GM18868 (cell line): ENCODE data around the gene ERP27.

ENCODE experiments used
- ATAC-seq: cut with Tn5 transposase; IDR thresholded peaks from one replicate; pipeline ENCODE4 v1.9.1; 2021; ENCODE audit warnings: mild to moderate bottlenecking, moderate library complexity; ENCODE audit not compliant: unreplicated experiment

Gene ERP27

DNA sequence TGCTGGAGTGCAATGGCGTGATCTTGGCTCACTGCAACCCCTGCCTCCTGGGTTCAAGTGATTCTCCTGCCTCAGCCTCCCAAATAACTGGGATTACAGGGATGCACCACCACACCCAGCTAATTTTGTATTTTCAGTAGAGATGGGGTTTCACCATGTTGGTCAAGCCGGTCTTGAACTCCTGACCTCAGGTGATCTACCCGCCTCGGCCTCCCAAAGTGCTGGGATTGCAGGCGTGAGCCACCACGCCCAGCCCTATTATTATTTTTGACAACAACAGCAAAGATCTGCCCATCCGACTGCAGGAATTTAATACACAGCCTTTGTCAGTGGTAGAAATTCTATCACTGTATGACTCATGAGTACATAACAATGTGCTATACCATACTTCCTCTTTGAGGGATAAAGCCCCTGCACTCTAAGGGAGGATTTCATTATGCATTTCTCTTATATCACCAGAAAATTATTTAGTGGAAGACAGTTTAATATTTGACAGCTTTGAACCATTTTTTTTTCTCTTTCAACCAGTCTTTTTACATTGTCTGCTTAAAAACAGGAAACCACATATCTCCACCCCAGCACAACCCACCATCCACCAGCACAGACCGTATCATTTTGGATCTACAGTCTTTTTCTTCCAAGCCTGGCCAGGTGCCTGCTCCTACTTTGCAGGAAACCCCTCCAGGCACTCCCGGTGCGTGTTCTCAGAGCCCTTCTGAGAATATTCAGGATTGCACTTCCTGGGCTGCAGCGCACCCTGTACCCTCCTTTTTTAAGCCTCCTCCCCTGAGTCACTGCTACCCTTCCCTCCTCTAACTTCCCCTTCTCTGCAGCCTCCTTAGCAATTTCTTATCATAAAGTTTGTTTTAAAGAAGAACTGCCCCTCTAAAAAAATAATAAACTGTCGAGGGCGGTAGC lies 22.5 kb upstream of the ERP27 start:
- ATAC-seq = peak; percentile 41

DNA sequence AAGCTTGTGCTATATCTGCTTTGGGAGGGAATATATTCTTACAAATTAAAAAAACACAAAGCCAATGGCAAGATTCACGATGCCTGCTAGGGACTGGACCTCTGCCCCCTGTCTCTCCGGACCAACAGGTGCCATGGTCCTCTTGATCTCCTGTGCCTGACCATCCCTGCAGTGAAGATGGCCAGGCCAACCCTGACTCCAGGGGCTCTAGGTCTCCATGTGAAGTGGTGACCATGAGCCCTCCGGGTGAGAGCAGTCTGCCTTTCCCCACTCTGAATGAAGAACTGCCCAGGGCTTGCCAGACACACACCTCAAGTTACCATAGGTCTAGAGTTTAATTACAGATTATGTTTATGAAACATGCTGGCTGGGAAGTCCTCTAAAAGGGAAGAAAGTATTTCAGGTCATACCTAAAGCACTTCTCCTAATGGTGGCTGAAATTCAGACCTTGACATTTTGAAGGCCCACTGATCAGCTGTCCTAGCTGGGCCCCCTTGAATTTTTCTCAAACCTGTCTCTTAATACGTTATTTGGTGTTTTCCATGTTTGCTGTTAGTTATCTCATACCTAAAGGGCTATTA lies 21.7 kb upstream of the ERP27 start:
- ATAC-seq = no peak

DNA sequence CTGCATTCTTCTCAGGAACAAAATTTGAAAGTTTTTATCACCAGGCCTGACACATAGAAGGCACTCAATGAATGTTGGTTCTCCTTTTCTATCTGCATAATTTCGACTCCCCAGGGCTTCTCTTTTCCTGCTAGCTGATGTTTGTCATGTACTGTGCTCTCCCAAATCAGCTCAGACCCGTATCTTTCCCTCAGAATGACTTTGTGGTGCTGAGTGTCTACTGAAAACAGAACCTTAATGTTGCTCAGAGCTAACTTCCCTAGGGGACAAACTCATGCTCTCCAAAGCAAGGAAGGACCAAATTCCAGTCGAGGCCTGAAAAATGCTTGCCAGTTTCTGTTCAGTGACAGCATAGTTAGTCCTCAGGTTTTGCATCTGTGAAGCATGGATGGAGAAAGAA lies 21.1 kb upstream of the ERP27 start:
- no peak for ATAC-seq

DNA sequence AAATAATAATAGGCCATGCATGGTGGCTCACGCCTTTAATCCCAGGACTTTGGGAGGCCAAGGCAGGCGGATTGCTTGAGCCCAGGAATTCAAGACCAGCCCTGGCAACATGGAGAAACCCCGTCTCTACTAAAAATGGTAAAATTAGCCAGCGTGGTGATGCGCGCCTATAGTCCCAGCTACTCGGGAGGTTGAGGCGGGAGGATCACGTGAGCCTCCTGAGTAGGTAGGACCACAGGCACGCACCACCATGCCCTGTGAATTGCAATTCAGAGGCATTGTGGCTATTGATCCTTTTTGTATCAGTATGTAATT lies 20.7 kb upstream of the ERP27 start:
- ATAC-seq = no peak

DNA sequence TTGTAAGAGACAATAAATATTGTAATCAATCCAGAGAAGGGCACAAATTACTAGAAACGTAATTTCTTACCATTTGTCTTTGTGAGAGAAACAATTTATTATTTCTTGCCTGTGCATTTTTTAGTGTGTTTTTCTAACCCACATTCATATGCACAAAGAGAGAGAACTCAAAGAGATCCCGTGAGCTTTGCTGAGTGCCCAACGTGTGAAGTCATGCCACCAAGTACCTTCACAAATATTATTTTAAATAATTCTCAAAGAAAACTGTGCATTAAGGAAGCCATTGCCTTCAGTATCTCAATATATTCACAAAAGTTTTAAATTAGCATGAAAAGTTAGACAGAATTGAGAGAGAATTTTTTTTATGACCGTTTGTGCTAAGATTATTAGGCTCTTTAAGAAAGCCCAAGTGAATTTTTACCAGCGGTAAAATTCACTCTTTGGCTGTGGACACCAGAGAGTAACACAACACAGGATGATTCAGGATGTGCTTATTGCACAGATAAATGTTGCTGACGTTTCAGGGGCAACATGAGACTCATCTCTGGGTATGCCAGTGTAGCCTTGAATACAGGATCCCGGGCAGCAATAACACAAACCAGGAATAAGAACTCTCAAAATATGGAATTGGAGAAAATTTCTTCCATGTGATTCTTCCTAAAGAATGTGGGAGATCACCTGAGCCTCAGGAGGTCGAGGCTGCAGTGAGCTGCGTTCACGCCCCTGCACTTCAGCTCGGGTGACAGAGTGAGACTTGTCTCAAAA lies 20.2 kb upstream of the ERP27 start:
- ATAC-seq = no peak

DNA sequence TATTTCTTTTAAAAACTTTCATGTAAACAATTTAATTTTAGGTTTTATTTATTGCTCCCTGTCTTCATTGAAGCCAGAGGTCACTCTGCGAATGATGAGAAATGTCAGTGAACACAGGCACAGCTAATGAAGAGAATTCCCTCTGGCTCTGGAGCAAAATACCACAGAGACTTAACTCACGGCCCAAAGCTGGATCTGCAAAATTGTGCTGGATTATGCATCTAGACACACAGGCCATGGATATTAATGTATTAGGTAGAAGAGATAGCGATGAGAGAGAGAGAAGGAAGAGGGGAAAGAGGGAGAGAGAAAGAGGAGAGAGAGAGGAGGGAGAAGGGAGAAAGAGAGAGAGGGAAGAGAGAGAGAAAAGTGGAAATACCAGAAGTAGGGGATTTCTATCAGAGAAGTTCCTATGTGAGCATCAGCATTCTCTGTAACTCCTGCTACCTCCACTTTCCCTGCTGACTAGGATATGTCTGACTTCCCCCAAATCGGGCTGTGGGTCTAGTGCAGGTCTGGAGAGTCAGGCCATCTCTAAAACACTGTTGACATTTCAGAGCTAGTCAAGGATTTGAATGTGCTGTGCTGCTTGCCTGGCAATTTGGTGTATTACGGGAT lies 19.3 kb upstream of the ERP27 start:
- no peak for ATAC-seq

DNA sequence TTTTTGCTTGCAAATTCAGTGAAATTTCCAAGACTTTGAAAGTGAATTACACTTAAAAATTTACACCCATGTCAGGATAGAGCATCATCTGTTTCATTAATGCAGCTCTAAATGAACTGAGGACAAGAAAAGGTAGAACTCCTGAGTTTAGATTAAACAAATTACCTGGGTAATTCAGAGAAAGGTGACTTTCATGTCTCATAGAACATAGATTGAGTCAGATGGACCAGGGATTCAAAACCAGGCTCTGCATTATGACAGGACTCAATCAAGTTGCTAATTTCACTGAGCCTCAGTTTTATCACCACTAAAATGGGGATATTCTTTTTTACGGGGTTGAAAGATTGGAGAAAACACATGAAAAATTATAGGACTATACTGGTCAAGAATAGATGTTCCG lies 18.6 kb upstream of the ERP27 start:
- no peak for ATAC-seq

DNA sequence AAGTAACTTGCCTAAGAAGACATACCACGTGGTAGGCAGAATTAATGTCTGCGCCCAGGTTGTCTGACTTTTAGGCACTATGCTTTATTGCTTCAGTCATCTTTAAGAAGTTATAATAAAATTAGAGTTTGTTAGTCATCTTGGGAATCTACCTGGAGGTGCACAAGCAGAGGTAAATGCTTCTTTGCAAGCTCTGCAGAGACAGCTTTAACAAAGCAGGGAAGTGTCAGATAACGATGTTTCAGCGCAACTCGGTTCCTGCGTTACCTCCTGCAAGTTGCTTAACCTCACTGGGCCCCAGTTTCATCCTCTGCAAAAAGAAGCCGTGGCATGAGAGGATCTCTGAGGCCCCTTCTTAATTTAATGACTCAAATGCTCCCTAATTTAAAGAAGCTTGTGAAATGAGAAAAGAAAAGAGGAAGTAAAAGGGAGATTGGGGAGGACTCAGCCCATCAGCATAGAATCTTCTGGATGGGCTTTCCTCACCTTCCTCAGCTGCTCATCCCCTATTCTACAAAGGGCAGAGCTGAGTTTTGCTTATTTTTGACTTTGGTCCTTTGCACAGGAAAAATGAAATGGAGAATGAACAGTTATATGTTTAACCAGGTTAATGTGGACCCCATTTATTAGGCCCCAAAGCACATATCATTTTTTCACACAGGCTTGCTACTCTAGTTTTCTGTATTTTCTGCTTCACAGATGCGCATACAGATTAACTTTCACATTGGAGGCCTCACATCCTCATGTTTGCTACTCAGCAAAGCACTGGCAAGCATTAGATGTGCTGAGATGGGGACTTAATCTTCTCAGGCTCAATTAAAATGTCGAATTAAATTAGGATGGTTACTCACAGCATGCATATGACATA lies 17.9 kb upstream of the ERP27 start:
- ATAC-seq = peak; percentile 44

DNA sequence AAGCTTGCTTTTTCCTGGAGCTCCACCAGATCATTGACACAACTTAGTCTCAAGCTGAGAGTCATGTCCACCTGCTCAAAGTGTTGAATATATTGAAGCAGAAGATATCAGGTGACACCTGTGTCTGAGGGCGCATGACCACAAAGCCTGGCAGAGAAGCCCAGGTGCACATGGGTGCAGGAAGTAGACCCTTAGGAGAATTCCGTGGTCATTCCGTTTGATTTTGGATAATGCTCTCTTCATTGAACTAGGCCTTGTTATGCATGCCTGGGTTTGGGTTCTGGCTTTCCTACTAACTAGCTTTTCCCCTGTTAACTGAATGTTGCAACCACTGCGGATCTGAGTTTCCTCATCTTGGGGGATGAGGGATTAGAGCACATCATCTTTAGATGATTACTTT lies 15.9 kb upstream of the ERP27 start:
- no peak for ATAC-seq

DNA sequence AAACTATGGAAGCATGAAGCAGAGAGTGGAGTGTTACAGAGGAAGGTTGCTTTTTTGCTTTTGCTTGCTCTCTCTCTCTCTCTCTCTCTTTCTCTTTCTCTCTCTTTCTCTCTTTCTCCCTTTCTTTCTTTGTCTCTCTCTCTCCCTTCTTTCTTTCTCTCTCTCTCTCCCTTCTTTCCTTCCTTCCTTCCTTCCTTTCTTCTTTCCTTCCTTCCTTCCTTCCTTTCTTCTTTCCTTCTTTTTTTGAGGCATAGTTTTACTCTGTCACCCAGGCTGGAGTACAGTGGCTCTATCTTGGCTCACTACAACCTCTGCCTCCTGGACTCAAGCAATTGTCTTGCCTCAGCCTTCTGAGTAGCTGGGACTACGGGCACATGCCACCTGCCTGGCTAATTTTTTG lies 15.4 kb upstream of the ERP27 start:
- ATAC-seq = no peak

DNA sequence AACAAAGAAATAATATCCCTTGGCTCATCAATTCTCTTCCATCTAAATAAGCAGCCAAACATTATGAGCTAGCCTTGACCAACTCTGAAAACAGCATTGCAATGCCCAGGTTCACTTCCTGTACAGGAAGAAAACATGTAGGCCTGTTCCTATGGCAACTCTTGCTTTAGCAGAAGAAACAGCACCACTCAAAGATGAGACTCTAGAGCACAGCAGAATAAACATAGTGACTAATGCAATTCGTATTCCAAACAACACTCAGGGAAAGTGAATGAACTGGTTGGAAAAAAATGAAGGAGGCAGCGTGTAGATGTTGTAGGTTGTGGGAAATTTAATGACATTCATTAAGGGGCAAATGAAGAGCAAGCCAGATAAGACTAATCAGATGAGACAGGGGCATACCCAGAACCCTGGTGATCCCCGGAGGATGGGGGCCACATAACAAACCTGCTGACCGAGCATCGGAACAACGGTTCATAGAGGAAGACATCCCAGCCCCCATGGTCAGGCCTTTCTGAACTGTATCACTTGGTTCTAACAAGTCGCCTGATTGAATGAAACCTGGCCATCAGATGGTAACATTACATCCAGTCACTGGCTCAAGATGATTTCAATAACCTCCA lies 14.1 kb upstream of the ERP27 start:
- peak; percentile 59 for ATAC-seq

DNA sequence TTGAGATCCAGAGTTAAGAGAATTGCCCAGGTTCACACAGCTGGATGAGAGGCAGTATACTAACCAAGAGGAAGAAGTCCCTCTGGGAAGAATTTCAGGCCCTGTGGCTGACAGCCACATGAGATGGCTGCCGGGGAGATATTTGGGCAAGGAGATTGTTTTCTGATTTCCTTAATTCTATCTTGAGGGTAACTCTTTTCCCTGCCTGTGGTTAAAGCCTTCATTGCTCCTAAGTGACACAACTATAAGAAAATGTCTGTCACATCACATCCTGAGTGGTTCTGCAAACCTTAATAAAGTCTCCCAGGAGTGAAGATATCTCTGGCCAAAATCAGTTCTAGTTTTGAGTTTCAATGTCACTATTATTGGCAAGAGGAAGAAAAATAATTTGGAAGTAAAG lies 13.5 kb upstream of the ERP27 start:
- no peak for ATAC-seq

DNA sequence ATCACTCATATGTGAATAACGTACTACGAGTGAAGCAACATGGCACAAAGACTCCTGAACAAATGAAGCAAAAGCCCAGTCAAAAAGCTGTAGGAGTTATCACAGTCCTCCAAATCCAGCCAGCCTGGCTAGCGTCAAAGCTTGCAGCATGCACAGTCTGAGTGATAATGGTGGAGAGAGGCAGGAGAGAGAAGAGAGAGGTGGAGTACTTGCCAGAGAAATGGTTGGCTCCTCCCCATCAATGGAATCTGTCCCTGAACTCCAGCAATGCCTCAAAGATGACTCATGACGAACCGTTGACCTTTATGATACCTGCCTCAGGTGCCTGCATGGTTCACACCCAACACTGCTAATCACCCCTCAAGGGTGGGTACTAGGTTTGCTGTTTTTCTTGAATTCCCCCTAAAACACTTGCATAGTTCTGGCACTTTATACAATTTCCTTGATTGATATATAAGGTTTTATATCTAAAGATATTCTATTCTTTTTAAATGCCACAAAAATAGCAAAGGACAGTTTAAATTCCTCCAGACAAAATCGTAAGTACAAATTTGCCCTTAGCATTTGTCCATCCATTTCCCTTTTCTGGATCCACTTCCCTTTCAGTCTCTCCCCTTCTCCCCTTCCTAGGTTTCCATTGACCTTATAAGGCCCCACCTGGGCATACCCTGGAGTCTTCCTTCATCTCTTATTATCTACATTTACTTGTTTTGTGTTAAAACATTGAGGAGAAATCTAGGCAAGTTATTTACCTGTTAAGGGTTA lies 12.8 kb upstream of the ERP27 start:
- no peak for ATAC-seq

DNA sequence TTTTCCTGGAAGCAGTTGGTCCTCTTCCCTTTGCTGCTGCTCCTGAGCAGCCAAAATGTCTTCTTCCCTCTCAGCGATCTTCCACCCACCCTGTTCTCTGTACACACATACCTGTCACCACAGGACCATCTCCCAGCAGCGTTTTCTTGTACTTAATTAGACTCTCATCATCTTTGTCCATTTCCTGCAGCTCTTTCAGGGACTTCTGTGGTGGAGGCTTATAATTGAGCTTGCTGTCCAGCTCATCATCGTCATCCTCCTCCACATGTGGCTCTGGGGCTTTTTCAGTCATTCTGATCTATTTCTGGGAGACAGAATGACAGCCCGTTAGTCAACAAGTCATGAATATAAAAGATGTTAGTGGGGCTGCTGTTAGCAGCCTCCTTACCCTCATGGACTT lies 12.1 kb upstream of the ERP27 start:
- ATAC-seq = no peak

DNA sequence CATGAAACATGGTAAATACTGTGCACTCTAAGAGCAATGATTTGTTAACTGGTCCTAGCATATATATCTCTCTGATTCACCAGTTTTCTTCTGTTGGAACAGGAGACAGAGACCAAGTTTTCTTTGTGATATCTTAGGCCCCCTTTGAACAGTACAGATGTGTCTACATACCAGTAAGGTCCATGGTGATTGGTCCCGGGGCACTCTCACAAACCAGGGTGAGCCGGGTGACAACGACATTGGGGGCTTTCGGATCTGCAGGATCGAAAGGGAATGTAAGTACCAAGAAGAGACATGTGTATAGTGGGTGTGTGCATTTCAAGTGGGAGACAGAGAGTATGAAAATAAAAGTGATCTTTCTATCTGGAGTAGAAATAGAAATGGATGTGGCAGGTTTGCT lies 11.3 kb upstream of the ERP27 start:
- ATAC-seq = no peak

DNA sequence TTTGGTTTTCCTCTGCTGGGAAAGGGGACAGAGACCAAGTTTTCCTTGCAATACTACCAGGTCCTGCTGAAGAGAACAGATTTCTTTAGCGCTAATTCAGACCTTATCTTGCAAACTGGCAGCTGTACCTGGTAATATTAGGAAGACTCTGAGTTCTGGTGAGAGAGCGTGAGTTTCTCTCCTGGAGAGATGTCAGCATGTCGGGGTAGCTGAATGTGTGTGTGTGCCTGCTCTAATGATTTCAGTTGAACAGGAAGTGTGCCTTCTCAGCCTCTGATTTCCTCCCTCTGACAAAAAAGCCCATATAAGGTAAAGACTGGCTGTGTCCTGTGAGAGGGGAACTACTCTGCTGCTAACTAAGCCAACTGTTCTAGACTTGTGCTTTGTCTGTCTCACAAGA lies 10.3 kb upstream of the ERP27 start:
- ATAC-seq = peak; percentile 90

DNA sequence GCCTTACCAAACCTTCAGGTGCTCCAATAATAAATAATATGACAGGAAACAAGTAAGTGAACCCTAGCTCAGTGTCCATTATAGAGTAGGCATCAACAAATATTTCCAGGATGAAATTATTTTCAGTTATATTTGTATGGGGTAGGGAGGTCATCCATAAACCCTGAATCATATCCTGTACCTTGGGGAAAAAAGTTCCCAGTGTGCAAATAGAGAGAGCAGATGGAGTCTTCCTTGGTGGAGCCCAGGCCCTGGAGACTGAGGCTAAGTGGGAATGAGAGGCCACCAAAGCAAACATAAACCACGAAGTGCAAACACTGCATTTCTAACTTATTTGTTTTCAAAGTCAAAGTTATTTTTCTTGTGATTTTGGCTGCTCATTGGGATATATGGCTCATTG lies 8.5 kb upstream of the ERP27 start:
- ATAC-seq = no peak

DNA sequence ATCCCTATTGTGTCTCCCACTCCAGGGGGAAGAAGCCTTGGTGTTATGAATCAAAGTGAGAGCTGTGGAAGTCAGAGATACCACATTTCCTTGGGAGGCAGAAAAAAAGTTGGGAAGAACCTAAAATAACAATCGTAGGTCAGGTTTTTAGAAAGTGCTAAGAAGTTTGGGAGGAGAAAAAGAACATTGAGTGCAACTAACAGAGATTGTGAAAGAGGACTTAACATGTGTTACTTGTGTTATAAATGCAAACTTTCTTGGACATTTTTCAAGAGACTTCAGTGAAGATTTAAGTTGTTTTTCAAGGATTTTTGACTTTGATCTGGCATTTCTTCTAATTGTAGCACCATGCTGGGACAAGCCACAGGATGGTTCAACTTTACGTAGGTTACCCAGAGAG lies 7.8 kb upstream of the ERP27 start:
- ATAC-seq = no peak

DNA sequence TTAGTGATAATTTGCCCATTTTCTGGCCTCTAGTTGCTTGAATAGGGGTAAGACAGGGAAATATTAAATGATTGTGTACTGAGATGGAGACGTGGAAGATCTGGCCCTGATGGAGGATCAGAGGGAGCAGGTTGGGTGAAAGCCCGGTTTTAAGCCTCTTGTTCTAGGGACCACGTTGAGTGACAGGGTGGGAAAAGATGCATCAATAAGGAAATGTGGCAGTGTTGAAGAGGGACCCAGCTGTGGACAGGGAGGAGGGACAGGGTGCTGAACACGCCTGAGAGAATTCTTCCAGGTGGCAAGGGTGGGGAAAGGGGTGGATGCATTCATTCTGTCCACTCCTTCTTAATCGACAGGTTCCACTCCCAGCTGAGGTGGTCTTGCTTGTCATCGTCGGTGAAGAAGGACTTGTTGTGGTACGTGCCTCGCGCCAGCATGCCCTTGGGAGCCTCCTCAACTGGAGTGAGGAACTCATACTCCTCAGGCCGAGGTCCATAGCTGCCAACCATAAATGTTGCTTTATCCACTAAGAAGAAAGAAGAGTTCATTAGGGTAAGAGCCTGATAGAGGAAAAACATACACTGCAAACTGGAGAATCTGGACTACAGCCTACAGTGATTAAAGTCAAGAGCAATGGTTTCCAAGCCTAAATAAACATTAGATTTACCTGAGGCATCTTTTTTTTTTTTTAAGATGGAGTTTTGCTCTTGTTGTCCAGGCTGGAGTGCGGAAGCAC lies 4.0 kb upstream of the ERP27 start:
- ATAC-seq = no peak
